ELR (cell line): ENCODE results near the gene RFNG.

Experiments used
- DNase-seq: peaks from one replicate; pipeline ENCODE4 v3.0.0-alpha.2; 2015; ENCODE audit warnings: low read depth

Gene RFNG

DNA sequence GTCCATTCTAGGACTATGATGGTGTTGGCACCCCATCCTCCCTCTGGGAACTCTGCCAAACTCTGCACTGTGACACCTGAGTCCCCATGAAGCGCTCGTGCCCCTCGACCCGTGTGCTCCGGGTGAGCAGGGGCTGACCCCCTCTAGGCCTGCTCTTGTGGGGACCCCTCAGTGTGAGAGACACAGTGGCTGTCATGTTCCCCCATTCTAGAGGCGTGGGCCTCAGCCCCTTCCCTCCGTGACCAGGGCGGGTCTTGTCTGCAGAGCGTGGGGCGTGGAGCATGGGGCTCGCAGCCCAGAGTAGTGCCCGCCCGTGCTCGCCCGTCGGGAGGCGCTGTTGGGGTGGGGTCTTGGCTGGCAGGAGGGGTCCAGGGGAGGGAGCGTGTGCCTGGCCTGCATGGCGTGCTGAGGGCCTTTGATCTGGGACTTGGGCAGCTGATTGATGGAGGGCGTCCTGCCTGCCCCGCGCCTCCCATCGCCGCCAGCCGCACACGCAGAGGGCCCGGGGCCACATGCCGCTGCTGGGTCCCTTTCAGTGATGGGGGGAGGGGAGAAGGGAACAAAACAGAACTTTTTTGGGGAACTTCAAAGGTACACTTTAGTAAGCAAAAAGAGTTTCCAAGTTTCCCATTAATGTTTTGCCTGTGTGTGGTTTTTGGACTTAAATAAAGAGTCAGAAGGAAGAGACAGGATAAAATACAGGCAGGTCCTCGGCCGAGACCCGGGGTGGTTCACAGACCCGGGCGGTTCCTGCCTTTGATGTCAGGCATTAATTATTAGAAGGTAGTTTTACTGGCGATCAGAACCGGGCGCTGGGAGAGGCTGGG is 51.4 kb downstream of the RFNG start:
- DNase-seq = no peak

DNA sequence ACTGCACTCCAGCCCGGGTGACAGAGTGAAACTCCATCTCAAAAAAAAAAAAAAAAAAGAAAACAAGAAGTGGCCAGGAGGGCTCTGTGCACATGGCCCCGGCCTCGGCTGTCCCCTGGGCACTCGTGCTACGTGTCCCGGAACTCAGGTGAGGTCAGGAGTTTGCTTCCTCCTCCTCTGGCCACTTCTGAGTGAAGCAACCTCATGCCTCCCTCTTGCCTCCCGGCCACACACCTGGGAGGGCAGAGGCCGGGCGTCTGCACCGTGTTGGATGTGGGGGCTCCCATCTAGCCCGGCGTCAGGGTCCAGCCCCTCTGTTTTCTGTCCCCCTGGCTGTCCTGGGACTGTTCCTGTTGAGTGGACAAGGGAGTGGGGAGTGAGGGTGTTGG is 52.0 kb downstream of the RFNG start:
- no peak for DNase-seq

DNA sequence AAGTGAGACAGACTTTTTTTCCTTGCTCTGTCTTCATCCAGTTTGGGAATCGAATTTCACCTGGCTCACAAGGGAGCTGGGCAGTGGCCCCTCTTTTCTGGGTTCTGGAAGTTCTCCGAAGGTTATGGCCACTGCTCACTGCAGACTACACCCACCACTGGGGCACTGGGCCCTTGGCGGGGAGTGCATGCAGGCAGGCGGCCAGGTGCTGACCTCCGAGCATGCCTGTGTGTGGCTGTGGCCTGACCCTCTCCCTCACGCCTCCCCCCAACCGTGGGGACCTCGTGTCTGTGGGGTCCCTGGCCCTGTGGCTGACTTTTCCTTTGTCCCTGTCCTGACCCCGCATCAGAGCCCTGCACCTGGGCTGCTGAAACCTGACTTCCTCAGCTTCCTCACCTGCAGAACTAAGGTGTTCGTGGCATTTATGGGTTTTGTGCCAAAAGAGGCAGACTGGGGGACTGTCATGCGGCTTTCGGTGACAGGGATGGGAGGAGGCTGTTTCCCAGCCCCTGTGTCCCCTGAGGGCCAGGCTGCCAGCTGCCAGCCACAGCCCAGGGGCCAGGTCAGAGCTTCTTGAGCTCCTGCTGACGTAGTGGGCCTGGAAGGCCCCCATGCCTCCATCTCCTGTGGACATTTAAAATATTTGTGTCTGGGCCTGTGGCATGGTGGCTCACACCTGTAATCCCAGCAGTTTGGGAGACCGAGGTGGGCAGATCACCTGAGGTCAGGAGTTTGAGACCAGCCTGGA is 52.7 kb downstream of the RFNG start:
- no peak for DNase-seq

DNA sequence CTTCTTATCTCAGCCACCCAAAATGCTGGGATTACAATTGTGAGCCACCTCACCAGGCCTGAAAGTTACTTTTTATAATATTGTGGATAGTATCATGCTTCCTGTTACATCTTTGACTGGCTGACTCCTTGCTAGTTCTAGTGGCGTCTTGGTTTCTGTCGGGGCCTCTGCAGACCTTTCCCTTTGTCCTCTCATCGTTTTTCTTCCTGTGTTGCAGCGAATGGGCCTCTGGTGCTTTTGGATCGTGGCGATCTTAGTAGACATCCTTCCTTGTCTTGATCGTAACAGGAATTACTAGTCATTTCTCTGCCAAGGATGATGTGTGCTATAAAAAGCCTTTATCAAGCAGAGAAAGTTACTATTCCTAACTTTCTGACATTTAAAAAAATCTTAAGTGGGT is 53.4 kb downstream of the RFNG start:
- DNase-seq = no peak
